SK-N-SH treated with all-trans-retinoic acid at 6 μM for 48 hours (cell line): Measurements from ENCODE around the gene DDX25.

Experiments used
- ARNTL ChIP-seq: fragments of 450-650 bp; formaldehyde crosslinking; IDR thresholded peaks from 2 replicates; pipeline ENCODE4 v1.5.0; 2020; ENCODE audit warnings: low read depth, mild to moderate bottlenecking, moderate library complexity, borderline replicate concordance
- CSDC2 ChIP-seq: fragments of 250-450 bp; sonication (Bioruptor Pico); IDR thresholded peaks from 2 replicates; pipeline ENCODE4 v1.5.0; 2020; ENCODE audit warnings: mild to moderate bottlenecking, moderate library complexity
- ESRRG ChIP-seq: fragments of 250-450 bp; sonication (Bioruptor Pico); IDR thresholded peaks from 2 replicates; pipeline ENCODE4 v1.6.1; 2021; ENCODE audit warnings: mild to moderate bottlenecking
- OSR1 ChIP-seq: fragments of 250-450 bp; sonication (Bioruptor Pico); IDR thresholded peaks from 2 replicates; pipeline ENCODE4 v1.8.0; 2022; ENCODE audit warnings: moderate library complexity, mild to moderate bottlenecking, inconsistent platforms
- PPARA ChIP-seq: fragments of 250-450 bp; sonication (Bioruptor Pico); IDR thresholded peaks from 2 replicates; pipeline ENCODE4 v1.5.0; 2020; ENCODE audit warnings: mild to moderate bottlenecking, borderline replicate concordance
- RARB ChIP-seq: fragments of 250-450 bp; sonication (Bioruptor Pico); IDR thresholded peaks from 2 replicates; pipeline ENCODE4 v1.8.0; 2021; ENCODE audit warnings: mild to moderate bottlenecking, moderate library complexity
- TCF4 ChIP-seq: fragments of 250-450 bp; sonication (Bioruptor Pico); IDR thresholded peaks from 2 replicates; pipeline ENCODE4 v1.8.0; 2021; ENCODE audit warnings: mild to moderate bottlenecking, moderate library complexity, borderline replicate concordance
- TOX ChIP-seq: fragments of 250-450 bp; sonication (Bioruptor Pico); IDR thresholded peaks from 2 replicates; pipeline ENCODE4 v1.8.0; 2021; ENCODE audit warnings: mild to moderate bottlenecking, moderate library complexity, borderline replicate concordance
- ZC3H10 ChIP-seq: fragments of 250-450 bp; sonication (Bioruptor Pico); IDR thresholded peaks from 2 replicates; pipeline ENCODE4 v1.5.1; 2021; ENCODE audit warnings: mild to moderate bottlenecking, moderate library complexity
- ZFP3 ChIP-seq: fragments of 250-450 bp; sonication (Bioruptor Pico); IDR thresholded peaks from 2 replicates; pipeline ENCODE4 v1.5.0; 2020; ENCODE audit warnings: mild to moderate bottlenecking, moderate library complexity
- ZNF565 ChIP-seq: fragments of 450-650 bp; formaldehyde crosslinking; conservative IDR thresholded peaks from 2 replicates; pipeline ENCODE4 v1.5.0; 2020; ENCODE audit warnings: low read depth, mild to moderate bottlenecking, moderate library complexity
- ZNF70 ChIP-seq: fragments of 450-650 bp; formaldehyde crosslinking; IDR thresholded peaks from 2 replicates; pipeline ENCODE4 v1.5.0; 2020; ENCODE audit warnings: mild to moderate bottlenecking, moderate library complexity
- TF ChIP-seq, protein P1 (sequence below): fragments of 250-450 bp; sonication (Bioruptor Pico); IDR thresholded peaks from 2 replicates; pipeline ENCODE4 v1.8.0; 2020; ENCODE audit warnings: mild to moderate bottlenecking, moderate library complexity, borderline replicate concordance
- TF ChIP-seq, protein P2 (sequence below): fragments of 250-450 bp; sonication (Bioruptor Pico); IDR thresholded peaks from 2 replicates; pipeline ENCODE4 v1.8.0; 2021; ENCODE audit warnings: low read depth, mild to moderate bottlenecking, moderate library complexity, borderline replicate concordance

DNA sequence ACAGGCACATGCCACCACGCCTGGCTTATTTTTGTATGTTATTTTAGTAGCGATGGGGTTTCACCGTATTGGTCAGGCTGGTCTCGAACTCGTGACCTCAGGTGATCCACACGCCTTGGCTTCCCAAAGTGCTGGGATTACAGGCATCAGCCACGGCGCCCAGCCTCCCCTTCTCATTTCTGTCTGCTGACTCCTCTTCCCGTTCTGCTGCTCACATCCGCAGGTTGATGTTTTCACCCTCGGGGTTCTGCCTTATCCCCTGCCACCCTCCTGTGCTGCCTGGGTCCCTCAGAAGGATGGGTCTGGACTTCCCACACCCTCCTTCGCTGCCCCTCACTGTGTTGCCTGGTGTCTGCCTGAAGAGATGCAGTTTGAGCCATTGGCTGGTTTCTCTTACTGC, 22.4 kb downstream of the DDX25 start:
- TF ChIP-seq ZFP3 (CRISPR knock-in tag) = no peak
- TF ChIP-seq, protein P1, sequence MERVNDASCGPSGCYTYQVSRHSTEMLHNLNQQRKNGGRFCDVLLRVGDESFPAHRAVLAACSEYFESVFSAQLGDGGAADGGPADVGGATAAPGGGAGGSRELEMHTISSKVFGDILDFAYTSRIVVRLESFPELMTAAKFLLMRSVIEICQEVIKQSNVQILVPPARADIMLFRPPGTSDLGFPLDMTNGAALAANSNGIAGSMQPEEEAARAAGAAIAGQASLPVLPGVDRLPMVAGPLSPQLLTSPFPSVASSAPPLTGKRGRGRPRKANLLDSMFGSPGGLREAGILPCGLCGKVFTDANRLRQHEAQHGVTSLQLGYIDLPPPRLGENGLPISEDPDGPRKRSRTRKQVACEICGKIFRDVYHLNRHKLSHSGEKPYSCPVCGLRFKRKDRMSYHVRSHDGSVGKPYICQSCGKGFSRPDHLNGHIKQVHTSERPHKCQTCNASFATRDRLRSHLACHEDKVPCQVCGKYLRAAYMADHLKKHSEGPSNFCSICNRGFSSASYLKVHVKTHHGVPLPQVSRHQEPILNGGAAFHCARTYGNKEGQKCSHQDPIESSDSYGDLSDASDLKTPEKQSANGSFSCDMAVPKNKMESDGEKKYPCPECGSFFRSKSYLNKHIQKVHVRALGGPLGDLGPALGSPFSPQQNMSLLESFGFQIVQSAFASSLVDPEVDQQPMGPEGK (CRISPR knock-in tag) = no peak
- no peak for TF ChIP-seq ZNF70
- TF ChIP-seq RARB (CRISPR knock-in tag) = no peak
- TF ChIP-seq TOX = no peak
- no peak for TF ChIP-seq ZC3H10 (CRISPR knock-in tag)
- no peak for TF ChIP-seq CSDC2
- no peak for TF ChIP-seq ARNTL (CRISPR knock-in tag)
- no peak for TF ChIP-seq TCF4 (CRISPR knock-in tag)
- no peak for TF ChIP-seq ZNF565 (CRISPR knock-in tag)
- no peak for TF ChIP-seq PPARA (CRISPR knock-in tag)
- no peak for TF ChIP-seq ESRRG (CRISPR knock-in tag)
- TF ChIP-seq, protein P2, sequence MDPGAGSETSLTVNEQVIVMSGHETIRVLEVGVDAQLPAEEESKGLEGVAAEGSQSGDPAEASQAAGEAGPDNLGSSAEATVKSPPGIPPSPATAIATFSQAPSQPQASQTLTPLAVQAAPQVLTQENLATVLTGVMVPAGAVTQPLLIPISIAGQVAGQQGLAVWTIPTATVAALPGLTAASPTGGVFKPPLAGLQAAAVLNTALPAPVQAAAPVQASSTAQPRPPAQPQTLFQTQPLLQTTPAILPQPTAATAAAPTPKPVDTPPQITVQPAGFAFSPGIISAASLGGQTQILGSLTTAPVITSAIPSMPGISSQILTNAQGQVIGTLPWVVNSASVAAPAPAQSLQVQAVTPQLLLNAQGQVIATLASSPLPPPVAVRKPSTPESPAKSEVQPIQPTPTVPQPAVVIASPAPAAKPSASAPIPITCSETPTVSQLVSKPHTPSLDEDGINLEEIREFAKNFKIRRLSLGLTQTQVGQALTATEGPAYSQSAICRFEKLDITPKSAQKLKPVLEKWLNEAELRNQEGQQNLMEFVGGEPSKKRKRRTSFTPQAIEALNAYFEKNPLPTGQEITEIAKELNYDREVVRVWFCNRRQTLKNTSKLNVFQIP (CRISPR knock-in tag) = no peak
- no peak for TF ChIP-seq OSR1 (CRISPR knock-in tag)
